Activated CD4-positive, alpha-beta T cell treated with anti-CD3 and anti-CD28 coated beads for 24 hours (primary cell): ENCODE measurements around the gene SON.
"Not testable (repeated sequence)": the region's sequence is repeated elsewhere in the genome, so short reads cannot be mapped to it uniquely, and the experiment has no call there.

ENCODE experiments used
- DNase-seq, 2 donors: peaks; one replicate each; pipeline ENCODE4 v3.0.0-alpha.2; 2020; ENCODE audit warnings: low read depth in 2 of 2

SON gene, protein sequence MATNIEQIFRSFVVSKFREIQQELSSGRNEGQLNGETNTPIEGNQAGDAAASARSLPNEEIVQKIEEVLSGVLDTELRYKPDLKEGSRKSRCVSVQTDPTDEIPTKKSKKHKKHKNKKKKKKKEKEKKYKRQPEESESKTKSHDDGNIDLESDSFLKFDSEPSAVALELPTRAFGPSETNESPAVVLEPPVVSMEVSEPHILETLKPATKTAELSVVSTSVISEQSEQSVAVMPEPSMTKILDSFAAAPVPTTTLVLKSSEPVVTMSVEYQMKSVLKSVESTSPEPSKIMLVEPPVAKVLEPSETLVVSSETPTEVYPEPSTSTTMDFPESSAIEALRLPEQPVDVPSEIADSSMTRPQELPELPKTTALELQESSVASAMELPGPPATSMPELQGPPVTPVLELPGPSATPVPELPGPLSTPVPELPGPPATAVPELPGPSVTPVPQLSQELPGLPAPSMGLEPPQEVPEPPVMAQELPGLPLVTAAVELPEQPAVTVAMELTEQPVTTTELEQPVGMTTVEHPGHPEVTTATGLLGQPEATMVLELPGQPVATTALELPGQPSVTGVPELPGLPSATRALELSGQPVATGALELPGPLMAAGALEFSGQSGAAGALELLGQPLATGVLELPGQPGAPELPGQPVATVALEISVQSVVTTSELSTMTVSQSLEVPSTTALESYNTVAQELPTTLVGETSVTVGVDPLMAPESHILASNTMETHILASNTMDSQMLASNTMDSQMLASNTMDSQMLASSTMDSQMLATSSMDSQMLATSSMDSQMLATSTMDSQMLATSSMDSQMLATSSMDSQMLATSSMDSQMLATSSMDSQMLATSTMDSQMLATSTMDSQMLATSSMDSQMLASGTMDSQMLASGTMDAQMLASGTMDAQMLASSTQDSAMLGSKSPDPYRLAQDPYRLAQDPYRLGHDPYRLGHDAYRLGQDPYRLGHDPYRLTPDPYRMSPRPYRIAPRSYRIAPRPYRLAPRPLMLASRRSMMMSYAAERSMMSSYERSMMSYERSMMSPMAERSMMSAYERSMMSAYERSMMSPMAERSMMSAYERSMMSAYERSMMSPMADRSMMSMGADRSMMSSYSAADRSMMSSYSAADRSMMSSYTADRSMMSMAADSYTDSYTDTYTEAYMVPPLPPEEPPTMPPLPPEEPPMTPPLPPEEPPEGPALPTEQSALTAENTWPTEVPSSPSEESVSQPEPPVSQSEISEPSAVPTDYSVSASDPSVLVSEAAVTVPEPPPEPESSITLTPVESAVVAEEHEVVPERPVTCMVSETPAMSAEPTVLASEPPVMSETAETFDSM (N-terminal part only)

GRCh38 chr21:33542640-33543504 lies at the start of gene SON:
Gene SON (plus strand): TSS chr21:33543038. CDS start chr21:33543093, 55 bp downstream.
- peak; percentile 93 for DNase-seq

DNA sequence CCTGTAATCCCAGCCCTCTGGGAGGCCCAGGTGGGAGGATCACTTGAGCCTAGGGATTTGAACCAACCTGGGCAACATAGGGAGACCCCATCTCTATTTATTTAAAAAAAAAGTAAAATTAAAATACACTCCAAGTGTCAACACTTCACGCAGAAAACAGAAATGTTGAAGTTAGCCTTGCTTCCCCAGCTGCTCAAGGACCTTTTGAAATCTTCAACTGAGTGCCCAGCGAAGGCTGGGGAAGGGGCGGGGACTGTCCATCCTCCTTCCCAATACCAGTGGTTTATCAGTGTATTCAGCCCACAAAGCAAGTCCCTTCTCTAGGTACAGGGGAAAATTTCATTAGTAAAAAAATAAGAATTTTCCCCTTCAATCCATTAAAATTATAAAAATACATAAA lies 49.1 kb upstream of the SON start:
- no peak for DNase-seq

- DNase-seq, result no peak
Observed at GRCh38 chr21:33495743-33496142, 47.1 kb upstream of the SON start.

DNA sequence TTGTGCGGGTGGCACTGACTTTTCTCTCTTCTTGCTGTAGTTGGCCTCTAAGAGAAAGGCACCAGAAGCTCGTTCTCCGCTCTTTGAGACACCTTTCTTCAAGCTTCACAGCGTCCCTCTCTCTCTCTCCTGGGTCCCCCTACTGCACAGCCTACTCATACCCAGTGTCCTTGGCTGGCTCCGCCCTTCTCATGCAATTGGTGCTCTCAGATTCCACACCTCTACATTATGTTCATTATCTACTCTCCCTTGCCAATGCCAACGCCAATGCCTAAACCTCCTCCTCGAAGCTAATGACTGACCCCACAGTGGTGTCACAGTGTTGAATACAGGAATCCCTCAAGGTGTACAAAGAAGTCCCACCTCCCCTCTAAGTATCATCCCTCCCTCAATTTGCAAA lies 46.5 kb upstream of the SON start:
- no peak for DNase-seq

DNA sequence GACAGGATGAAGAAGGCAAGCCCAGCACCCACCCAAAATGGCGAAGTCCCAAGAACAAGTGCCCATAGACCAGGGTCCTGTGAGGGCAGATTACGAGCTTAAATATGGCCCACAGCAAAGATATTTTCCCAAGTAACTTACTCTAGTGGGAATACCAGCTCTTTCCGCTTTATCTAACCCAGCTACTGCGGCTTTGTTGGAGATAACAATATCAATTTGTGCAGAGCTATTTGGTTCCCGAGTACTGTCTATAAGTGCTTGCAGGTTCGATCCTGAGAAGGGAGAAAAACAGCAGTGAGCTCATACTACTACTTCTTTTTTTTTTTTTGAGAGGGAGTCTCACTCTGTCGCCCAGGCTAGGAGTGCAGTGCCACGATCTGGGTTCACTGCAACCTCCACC lies 37.0 kb upstream of the SON start:
- DNase-seq, result no peak

- DNase-seq, result not testable (repeated sequence)
Observed at GRCh38 chr21:33507003-33507402, 35.8 kb upstream of the SON start.

GRCh38 chr21:33510826-33511225 lies 32.0 kb upstream of the SON start:
- DNase-seq, result no peak

DNA sequence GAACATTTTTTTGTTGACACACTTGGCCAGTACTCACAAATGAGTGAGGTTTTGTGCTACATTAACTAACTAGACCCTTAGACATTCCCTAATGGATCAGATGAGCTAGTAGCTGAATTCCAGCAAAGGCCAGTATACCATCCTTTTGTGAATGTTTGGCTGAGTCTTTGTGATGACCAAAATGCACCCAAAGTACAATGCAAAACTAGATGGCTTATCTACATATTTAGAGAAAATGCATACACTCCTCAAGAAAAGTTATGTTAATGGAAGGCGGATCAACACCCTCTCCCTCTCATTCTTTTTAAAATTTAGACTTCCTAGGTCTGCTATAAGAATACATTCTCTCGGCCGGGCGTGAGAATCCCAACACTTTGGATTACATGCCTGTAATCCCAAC lies 31.2 kb upstream of the SON start:
- DNase-seq, result no peak

DNA sequence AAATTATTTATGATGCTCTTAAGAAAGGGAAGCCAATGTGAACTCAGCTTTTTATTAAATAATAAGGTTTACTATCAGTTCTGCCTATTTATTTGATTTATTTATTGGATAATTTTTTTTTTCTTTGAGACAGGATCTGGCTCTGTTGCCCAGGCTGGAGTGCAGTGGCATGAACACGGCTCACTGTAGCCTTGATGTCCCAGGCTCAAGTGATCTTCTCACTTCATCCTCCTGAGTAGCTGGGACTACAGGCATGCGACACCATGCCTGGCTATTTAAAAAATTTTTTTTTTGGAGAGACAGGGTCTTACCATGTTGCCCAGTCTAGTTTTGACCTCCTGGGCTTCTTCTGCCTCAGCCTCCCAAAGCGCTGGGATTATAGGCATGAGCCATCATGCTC lies 30.4 kb upstream of the SON start:
- DNase-seq, result no peak

DNA sequence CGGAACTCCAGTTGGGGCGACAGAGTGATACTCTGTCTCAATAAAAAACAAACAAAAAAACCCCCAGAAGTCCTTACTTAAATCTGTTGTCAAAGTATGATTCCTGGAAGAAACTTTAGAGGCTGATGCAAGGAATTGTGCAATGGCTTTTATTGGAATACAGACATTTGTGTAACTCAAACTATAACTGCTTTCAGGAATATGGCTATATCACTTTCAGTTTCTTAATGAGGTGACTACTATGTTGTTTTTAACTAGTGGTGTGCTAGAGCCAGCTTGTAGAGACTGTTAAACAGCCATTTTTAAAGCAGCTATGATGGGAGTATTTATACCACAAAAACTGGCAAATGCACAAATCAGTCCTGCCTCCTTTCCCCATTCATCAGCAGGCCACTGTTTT lies 28.6 kb upstream of the SON start:
- DNase-seq, result no peak

DNA sequence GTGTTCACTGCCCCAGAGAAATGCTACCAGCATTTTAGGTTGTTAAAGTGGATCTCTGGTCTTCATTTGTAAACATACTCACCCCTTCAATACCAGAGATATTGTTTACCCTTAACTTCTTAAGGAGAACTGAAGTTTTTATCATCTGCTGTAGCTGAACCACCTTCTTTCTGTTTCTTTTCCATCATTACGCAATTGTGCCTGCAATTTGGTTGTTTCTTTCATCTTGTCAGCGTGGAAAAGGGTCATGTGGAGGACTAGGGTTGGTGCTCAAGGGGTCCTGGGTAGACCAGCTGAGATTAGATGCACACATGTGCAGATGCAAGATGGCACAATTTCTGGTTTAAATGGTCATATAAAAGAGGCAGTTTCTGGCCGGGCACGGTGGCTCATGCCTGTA lies 23.9 kb upstream of the SON start:
- no peak for DNase-seq

- no peak for DNase-seq
Observed at GRCh38 chr21:33522297-33522952, 20.4 kb upstream of the SON start.

DNA sequence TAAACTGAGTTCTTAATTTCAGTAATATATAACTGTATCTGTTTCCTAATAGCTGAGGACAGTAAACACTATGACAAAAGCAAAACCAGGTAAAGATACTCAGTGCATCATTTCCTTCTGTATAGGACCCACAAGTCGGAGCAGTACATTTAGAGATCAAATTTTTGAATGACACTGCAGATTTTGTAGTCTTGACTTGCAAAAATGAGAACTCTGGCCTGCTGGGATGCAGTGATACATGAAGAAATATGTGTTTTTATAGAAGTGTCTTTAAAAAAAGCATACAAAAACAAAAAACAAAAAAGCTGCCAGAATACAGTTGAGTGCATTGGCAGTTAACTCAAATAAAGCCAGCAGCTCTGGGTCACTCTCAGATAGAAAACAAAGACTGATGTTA lies 19.9 kb upstream of the SON start:
- DNase-seq, result no peak

DNA sequence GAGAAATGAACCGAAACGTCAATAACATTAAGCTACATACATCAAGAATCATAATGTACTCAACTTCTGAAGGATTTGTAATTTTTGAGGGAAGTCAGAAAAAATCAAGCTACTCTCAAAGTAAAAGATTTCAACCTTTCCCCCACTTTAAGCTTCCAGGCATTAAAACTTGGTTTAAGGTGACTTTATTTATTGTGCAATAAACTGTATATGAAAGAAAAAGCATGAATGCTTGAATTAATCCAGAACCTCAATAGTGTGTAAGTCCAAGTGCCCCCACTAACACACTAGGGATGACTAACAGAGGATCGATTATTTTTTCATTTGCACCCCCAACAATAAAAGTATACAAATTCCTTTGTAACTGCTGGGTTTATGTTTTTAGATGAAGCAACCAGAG lies 11.8 kb upstream of the SON start:
- DNase-seq, result no peak

GRCh38 chr21:33537212-33537611 lies 5.6 kb upstream of the SON start:
- DNase-seq, result no peak

DNA sequence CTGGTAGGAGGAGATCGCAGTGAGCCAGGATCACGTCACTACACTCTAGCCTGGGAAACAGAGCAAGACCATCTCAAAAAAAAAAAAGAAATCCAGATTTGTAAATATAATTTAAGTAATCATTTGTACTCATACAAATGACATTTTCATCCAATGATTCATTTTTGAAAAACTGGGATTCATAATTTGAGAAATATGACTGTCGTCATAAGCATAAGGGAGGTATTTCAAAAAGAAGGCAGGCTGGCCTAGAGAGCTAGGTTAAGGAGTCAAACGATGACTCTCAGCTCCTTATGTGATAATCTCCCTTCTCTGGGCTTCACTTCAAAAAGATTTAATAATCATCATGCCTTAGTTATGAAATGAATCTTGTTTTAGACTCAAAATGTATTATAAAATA lies 3.2 kb upstream of the SON start:
- DNase-seq, result no peak

DNA sequence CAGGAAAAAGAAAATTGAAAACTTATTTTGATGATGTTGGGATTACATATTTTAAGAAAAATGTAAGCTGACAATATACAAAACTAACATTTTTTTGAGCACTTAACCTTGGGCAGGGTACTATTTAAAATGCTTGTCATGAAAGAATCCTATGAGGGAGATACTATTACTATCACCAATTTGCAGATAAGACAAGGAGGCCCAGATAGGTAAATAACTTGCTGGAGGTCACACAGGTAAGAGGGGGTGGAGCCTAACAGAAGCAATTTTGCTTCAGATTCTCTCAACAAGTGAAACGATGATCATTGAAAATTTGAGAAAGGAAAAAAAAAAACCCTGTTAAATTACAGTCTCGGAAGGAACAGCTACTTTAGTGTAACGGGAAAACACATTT lies 2.1 kb upstream of the SON start:
- no peak for DNase-seq

DNA sequence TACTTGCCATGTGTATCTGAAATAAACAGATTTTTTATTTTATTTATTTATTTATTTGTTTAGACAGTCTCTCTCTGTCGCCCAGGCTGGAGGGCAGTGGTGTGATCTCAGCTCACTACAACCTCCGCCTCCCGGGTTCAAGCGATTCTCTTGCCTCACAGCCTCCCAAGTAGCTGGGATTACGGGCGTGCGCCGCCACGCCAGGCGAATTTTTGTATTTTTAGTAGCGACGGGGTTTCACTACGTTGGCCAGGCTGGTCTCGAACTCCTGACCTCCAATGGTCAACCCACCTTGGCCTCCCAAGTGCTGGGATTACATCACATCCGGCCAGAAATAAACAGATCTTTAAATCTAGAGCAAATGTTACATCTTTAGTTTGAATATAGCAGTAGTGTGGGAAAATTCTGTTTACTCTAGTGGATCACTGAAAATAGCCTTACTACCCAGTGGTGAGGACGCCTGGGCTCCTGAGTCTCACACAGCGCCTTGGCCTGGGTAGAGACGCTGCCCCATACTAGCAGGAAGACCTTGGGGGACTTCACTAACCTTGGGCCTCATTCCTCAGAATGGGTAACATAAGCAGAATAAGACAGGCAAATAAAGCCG lies 1.6 kb upstream of the SON start:
- no peak for DNase-seq

GRCh38 chr21:33541756-33542639 lies 840 bp upstream of the SON start, which contains the start of gene GART:
Gene GART (minus strand): TSS chr21:33542117. CDS start chr21:33539315, 2,802 bp downstream.
- DNase-seq, result peak; percentile 67 to 77
